GM21447 (cell line): ENCODE data around the gene TRIP12.
A peak's percentile ranks its signal among the peaks of the same experiment; 100 is the strongest.
"Not testable (repeated sequence)": the region's sequence is repeated elsewhere in the genome, so short reads cannot be mapped to it uniquely, and the experiment has no call there.

ENCODE experiments used
- ATAC-seq: cut with Tn5 transposase; IDR thresholded peaks from one replicate; pipeline ENCODE4 v1.9.1; 2021; ENCODE audit not compliant: unreplicated experiment

The TRIP12 gene

DNA sequence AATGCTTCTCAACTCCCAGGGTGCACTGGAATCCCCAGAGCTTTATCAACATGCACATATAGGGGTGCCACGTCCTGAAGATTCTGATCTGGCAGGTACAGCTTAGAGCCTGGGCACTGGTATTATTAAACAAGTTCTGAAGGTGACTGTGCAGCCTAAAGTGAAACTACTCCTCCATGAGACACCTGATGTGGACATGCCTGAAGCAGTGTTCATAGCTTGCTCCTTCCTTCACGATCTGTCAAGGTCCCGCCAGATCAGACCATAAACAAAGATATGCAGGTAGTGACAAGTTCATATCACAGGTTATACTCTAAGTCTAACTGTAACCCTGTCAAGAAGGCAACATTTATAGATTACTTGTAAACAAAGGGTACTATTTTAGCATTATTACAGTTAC is 142.2 kb downstream of the TRIP12 start:
- no peak for ATAC-seq

DNA sequence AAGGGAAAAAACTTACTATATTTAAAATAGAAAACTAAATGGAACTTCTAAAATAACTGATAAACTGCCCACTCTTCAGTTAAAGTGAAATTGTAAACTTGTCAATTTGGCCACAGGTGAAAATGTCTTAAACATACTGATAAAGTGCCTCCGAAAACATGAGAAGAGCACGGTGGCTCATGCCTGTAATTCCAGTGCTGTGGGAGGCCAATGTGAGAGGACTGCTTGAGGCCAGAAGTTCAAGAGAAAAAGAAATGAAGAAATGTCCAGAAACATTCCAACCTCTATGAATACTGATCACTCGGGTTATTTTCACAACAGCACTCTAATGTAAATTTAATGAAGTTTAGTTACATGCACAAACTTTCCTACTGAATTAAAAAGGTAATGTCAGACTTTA is 144.1 kb downstream of the TRIP12 start:
- no peak for ATAC-seq

DNA sequence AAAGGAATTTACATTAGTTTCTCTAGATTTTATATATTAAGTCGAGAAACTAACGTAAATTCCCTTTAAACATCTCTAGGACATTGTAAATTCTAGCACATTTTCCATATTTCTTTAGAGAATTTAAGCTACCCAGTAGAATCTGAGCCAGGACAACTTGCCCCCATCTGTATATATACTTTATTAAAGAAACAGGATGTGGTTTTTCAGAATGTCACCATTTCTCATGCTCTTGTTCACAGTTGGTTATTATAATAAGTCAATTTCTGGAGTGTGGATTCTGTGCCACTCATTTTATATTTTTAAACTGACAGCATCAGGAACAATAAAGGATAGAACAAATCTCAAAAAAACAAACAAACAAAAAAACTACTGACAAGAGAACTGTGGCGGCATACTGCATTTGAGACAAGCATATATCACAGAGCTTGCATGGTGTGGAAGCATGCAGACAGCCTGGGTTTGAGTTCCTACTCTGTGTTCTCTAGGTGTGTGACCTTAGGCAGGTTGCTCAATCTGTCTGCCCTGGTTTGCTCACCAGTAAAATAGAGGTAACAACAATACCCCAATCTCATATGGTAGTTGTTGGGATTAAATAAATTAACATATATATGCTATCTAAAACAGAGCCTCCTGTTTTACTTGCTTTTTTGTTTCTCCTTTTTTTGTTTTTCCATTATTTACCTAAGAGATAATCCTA is 146.0 kb downstream of the TRIP12 start:
- ATAC-seq: peak; percentile 55

DNA sequence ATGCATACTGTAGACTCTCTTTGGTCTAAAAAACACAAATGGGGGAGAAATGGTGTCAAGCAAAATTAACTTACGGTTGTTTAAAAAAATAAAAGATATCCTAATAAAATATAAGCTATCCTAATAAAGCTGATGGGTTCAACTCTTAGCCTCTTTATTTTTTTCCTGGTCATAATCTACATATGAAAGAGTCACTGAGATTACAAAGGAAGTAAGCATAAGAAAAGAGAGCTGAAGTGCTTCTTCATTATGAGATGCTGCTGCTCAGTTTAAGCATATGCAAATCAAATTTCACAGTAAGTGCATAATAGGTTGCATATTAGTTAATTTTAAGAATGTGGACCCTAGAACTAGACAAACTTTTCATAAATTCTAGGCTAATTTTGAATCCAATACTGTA is 147.6 kb downstream of the TRIP12 start:
- no peak for ATAC-seq

DNA sequence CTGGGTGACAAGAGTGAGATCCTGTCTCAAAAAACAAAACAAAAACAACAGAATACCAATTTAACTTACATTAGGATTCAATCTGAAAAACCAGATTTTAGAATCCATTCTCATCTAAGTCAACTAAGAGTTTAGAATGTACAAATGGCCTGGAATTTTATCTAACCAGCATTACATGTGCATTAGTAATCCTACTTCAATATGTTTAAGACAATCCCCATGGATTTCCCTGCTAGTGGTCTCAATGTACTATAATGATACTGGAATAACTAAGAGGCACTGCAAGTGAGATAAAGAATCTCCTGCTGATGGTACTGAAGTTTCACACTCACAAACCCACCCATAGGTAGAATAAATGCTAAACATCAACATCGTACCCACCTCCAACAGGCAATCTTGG is 153.6 kb downstream of the TRIP12 start:
- no peak for ATAC-seq

DNA sequence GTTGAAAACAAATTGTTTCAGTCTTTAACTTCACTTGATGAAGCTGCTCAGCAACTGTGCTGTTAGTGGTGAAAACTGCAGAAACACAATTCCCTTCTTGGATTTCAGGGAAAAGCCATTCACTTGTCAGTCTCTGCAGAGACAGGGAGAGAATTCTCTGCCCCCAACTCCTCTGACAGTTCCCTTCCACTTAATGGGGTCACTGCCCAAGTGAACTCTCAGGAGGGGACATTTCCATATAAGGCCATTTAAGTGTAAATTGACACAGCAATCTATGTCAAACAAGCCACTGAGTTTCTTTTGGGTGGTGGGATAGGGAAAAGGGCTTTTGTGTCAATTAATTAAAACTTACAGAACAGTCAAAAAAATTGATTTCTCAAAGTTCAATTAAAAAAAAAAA is 156.1 kb downstream of the TRIP12 start:
- ATAC-seq: no peak

DNA sequence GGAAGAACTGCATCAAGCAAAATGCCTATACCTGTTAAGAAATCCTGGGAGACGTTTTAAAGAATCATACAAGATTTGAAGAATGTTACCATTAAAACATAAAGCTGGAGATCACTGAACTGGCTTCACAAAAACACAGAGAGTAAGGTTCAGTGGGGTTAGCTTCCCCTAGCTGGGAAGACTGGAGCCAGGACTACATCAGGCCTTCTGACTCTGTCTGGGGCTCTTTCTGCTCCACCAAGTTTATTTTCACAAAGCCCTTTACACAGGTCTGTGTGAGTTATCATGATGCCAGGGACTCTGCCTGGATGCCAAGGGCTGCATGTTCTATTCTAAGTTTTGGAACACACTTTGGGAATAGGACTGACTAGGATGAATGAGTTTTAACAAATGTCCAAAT is 160.1 kb downstream of the TRIP12 start:
- ATAC-seq: no peak

DNA sequence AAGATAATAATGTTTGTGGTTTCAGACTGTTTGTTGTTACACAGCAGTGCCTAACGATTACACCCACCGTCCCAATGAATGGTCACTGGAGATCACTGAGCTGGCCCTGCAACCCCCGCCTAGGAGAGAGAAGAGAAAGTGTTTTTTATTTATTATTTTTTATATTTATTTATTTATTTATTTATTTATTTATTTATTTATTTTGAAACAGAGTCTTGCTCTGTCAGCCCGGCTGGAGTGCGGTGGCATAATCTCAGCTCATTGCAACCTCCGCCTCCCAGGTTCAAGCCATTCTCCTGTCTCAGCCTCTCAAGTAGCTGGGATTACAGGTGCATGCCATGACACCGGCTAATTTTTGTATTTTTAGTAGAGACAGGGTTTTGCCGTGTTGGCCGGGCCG is 164.3 kb downstream of the TRIP12 start:
- ATAC-seq: not testable (repeated sequence)

DNA sequence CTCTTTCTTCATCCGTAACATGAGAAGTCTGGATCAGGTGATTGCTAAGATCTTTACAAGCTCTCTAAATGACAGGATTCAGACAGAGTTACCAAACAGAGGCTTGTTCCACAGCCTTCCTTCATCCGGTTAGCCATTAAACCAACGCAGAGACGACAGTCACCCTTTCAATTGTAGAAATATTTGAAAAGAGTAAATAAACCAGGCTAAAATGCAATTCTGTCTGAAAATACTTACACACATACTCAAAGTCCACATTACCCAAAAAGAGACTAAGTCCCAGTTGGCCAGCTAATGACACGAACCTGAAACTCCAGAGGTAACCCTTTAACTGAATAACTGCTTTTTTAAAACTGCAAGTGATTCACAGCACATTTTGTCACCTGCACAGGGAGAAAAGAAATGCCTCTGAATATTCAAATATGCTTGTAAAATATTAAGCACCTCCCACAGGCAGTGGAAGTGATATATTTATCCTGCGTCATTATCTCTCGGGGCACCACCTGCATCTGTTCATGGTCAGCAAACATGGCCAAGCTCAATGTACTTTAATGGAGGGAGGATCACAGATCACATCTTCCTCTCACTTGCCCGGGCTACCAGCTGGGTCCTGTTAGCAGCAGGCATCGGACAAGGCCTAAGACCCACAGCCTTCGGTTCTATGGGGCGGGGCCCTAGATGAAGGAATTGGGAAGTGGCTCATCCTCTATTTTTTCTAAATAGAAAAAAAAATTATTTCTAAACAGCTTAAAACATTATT is 168.7 kb downstream of the TRIP12 start:
- ATAC-seq: no peak

DNA sequence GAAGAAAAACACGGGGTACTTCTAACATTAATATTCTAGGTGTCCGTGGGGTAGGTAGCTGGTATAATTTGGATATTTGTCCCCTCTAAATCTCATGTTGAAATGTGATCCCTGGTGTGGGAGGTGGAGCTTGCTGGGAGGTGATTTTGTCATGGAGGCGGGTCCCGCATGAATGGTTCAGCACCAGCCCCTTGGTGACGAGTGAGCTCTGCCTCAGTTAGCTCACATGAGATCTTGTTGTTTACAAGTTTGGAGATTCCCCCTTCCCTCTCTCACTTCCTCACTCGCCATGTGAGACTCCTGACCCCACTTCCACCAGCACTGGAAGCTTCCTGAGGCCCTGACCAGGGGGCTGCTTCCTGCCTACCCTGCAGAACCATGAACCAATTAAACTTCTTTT is 172.0 kb downstream of the TRIP12 start:
- ATAC-seq: no peak

DNA sequence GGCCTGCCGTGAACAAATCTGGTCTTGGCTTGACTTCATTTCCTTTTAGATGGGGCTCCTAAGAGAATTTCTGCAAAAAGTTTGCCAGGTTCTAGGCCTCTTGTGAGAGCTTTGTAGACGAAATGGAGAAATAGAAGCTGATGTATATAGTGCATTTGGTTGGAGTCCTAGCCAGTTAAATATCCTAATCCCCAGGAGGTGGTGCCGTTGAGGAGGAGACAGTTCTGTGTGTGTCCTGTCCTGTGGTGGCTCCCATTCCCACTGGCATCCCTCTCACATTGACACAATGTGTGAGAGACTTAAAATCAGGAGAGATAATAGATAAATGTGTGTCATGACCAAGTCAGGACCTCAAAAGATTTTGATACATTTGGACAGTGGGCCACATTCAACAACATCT is 172.9 kb downstream of the TRIP12 start:
- no peak for ATAC-seq

DNA sequence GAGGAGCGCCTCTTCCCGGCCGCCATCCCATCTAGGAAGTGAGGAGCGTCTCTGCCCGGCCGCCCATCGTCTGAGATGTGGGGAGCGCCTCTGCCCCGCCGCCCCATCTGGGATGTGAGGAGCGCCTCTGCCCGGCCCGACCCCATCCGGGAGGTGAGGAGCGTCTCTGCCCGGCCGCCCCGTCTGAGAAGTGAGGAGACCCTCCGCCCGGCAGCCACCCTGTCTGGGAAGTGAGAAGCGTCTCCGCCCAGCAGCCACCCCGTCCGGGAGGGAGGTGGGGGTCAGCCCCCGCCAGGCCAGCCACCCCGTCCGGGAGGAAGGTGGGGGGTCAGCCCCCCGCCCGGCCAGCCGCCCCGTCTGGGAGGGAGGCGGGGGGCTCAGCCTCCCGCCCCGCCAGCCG is 179.1 kb downstream of the TRIP12 start:
- not testable (repeated sequence) for ATAC-seq

DNA sequence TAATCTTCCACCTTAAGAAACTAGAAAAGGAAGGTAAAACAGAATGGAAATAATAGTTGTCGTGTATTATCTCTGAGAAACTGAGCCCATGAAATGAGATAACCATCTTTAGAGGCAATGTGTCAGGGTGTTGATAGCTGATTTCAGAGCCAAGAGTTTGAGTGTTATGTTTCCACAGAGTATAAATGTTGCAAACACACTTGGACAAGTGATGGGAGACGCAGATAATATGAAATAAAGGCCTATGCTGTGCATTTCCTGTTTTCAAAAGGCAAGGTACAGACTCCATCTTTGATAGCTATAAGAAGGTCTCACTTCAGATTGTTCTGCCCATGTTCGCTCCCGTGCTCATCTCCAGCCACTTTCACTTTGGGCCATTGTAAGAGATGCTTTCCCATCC is 181.5 kb downstream of the TRIP12 start:
- ATAC-seq: no peak

DNA sequence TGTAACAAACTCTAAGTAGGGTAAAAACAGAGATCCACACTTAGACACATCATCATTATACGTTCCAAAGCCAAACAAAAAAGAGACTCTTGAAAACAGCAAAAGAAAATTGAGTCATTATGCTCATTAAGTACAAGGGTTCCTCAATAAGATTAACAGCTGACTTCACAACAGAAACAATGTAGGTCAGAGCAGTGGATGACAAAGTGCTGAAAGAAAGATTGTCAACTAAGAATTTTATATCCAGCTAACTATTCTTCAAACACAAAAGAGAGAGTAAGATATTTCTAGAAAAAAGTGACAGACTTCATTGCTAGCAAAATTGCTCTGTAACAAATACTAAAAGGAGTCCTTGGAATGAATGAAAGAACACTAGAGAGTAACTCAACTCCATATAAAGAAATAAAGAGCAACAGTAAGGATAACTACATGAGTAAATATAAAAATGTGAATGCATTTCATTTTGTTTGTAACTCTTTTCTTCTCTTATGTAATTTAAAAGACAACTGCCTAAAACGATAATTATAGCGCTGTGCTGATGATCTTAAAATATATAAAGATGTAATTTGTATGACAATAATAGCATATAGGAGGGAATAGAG is 183.7 kb downstream of the TRIP12 start:
- ATAC-seq: no peak

DNA sequence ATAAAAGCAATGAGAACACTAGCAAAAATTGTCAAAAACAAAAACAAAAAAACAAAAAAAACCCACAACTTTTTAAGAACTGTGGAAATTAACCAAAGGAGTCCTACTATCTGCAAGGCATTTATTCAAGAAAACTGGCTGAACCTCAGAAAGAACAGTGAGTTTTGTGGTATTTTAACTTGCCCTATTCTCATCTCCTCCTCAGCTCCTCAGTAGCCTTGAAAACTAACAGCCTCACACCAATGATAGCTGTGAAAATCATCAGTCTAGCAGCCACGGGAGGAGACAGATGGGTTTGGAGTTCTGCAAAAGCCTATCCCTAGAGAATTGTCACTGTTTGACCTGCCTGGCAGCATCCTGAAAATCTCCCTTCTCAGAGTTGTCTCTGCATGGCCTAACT is 187.4 kb downstream of the TRIP12 start:
- ATAC-seq: no peak

DNA sequence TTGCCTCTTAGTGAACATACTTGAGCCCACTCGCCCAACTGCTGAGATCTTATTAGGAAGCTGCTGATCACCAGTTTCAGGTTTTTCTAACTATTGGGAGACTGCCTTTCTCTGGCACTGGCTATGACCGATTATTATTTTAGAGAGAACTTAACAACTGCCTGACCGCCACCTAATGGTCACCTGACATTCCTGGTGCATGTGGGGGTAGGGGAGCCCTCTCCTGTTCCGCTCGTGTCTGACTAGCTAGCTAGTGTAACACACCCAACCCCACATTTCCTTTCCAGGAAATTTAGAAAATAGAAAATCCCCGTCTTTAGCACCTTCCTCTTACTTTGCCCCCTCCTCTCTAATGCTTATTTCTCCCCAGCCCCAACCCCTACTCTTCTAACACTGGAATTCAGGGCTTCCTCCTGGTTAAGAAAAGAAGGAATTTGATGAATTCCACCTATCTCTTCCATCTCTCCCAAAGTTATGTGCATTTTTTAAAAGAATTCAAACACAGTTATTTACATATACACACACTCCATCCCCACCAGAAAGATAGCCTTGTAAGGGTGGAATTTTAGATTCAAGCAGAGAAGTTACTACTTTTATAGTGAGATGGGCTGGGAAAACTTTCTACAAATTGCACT is 188.1 kb downstream of the TRIP12 start:
- ATAC-seq: no peak

DNA sequence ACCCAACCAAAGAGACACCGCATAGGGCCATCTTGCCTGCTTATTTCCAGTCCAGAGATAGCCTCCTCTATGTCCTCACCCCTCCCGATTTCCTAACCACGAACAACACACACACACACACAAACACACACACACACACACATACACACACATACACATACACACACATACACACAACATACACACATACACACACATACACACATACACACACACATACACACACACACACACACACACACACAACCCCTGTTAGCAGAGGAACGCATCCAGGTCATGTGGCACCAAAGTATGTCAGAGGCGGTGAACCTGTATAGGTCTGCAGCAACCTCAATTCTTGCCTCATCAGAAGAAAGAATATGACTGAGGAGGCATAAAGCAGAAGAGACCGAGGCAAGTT is 188.9 kb downstream of the TRIP12 start:
- no peak for ATAC-seq

DNA sequence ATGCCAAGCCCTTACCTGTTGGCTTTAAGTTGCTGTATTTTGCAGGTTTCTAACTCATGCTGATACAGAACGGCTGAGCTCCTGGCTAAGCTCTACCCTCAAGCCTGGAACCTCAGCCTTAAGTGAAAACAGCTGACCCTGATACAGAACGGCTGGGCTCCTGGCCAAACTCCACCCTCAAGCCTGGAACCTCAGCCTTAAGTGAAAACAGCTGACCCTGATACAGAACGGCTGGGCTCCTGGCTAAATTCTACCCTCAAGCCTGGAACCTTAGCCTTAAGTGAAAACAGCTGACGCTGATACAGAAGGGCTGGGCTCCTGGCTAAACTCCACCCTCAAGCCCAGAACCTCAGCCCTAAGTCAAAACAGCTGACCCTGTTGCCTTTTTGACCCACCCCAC is 189.9 kb downstream of the TRIP12 start:
- ATAC-seq: no peak

DNA sequence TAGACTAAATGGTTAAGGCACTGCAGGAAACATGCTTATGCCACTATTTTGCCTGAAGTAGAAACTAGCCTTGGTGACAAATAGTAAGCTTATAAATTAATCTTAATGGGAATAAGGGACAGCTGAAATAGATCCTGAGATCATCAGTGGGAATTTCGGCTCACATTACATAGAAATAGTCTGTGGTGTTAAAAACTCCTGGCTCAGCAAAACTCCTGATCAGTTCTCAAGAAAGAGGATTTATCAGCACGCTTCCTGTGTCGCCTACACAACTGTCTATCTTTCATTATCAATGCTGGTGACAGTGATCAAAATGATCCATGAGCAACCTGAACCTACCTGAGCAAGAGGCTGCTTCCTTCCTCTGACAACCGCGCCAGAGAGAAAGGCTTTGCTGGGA is 190.4 kb downstream of the TRIP12 start:
- ATAC-seq: no peak

DNA sequence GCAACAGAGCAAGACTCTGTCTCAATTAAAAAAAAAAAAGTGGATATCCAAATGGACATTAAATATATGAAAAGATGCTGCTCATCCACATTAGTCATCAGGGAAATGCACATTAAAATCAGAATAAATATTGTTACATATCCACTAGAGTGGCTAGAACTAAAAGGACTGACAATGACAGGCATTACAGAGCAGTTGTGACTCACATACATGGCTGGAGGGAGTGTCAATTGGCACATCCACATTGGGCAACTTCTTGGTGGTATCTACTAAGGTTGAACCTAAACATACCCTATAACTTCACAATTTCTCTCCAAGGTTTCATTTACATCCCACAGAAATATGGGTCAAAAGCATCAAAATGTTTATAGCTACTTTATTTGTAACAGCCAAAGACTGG is 193.4 kb downstream of the TRIP12 start:
- ATAC-seq: no peak

DNA sequence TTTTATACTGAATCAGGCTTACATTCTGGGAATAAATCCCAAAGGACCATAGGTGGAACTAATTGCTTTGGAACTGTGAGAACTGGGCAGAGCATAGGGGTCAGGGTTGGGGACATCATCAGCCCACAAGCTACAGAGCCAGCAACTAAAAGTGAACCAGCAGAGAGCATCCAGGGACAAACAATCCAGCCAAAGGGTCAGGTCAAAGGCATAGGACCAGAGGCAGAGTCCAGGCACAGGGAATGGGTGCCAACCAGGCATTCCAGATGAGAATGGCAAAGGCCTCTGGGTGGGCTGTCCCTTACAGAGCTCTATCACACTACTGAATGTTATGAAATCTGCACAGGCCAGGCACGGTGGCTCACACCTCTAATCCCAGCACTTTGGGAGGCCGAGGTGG is 195.2 kb downstream of the TRIP12 start:
- ATAC-seq: no peak
